Spinal cord (tissue), 10 donors: ENCODE results near the gene SPACDR. TPM values are rescaled to one million over a fixed set of nuclear protein-coding genes. Genes with fewer than 3 reads are reported as not detected.
A peak's percentile ranks its signal among the peaks of the same experiment; 100 is the strongest.

Experiments
- DNase-seq, 6 donors: peaks; one replicate each; pipeline versions ENCODE4 v3.0.0 to v3.0.0-alpha.2; 2013 to 2015; ENCODE audit warnings: low spot score in 6 of 6, low read depth in 4 of 6
- H3K27ac ChIP-seq: one replicate; pipeline ENCODE4 v1.5.1; 2013; ENCODE audit warnings: low read depth, low read length, control low read depth
- H3K27me3 ChIP-seq: one replicate; pipeline ENCODE4 v1.6.1; 2013; ENCODE audit warnings: low read length; ENCODE audit not compliant: control insufficient read depth, insufficient read depth
- H3K36me3 ChIP-seq: one replicate; pipeline ENCODE4 v1.6.1; 2013; ENCODE audit warnings: low read length; ENCODE audit not compliant: control insufficient read depth, insufficient read depth
- H3K4me1 ChIP-seq: one replicate; pipeline ENCODE4 v1.6.1; 2013; ENCODE audit warnings: low read length; ENCODE audit not compliant: control insufficient read depth, insufficient read depth
- H3K4me3 ChIP-seq: one replicate; pipeline ENCODE4 v1.5.1; 2013; ENCODE audit warnings: low read depth, low read length, control low read depth
- H3K9me3 ChIP-seq: one replicate; pipeline ENCODE4 v1.6.1; 2013; ENCODE audit warnings: low read length; ENCODE audit not compliant: control insufficient read depth, insufficient read depth
- WGBS: methylation state at CpG from one replicate; pipeline ENCODE4 v1.1.5; 2013; ENCODE audit warnings: missing lambda C conversion rate; ENCODE audit not compliant: insufficient coverage; 5-methylcytosine and 5-hydroxymethylcytosine counted together
- polyA plus RNA-seq, 2 donors: library from polyadenylated mRNA; unstranded; fragments of 120-200 nt; gene quantifications; one replicate each; pipeline ENCODE4 v1.2.1, GENCODE V29; 2013; ENCODE audit not compliant: insufficient read length in 2 of 2
- total RNA-seq, 2 donors: library from RNA; depleted of rRNA in 1 of 2; stranded (reverse); fragments of 120-200 nt in 1 of 2; fragments of >200 nt in 1 of 2; gene quantifications; one replicate each; pipeline versions ENCODE4 v1.2.3 to v1.2.4, GENCODE V29; 2013 to 2014
- donor health status: healthy.

The SPACDR gene
- total and polyA plus RNA-seq, 4 donors = 2.0 to 12.0 (median 4.3) TPM

DNA sequence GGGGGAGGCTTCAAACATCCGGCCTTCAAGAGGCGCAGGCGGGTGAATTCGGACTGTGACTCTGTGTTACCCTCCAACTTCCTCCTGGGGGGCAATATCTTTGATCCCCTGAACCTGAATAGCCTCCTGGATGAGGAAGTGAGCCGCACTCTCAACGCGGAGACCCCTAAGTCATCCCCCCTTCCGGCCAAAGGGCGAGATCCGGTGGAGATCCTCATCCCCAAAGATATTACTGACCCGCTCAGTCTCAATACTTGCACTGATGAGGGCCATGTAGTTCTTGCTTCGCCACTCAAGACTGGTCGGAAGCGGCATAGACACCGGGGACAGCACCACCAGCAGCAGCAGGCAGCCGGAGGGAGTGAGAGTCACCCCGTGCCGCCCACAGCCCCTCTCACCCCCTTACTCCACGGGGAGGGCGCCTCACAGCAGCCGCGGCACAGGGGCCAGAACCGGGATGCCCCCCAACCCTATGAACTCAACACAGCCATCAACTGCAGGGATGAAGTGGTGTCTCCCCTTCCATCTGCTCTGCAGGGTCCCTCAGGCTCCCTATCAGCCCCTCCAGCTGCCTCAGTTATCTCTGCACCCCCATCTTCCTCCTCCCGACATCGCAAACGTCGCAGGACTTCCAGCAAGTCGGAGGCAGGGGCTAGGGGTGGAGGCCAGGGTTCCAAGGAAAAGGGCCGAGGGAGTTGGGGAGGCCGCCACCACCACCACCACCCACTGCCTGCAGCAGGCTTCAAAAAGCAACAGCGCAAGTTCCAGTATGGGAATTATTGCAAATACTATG lies 33.4 kb downstream of the SPACDR start:
- DNase-seq = no peak
- Histone ChIP-seq H3K4me1 (peaks cover 53% of the 10 kb centered on the region), H3K27me3 (no peaks in the 10 kb centered on the region), H3K4me3 (peak overlapping the region; percentile 87), H3K9me3 (no peaks in the 10 kb centered on the region), H3K27ac (peak overlapping the region; percentile 100), H3K36me3 (peaks cover 43% of the 10 kb centered on the region)
- WGBS = 16% methylated on average over 24 of the region's 31 CpGs

DNA sequence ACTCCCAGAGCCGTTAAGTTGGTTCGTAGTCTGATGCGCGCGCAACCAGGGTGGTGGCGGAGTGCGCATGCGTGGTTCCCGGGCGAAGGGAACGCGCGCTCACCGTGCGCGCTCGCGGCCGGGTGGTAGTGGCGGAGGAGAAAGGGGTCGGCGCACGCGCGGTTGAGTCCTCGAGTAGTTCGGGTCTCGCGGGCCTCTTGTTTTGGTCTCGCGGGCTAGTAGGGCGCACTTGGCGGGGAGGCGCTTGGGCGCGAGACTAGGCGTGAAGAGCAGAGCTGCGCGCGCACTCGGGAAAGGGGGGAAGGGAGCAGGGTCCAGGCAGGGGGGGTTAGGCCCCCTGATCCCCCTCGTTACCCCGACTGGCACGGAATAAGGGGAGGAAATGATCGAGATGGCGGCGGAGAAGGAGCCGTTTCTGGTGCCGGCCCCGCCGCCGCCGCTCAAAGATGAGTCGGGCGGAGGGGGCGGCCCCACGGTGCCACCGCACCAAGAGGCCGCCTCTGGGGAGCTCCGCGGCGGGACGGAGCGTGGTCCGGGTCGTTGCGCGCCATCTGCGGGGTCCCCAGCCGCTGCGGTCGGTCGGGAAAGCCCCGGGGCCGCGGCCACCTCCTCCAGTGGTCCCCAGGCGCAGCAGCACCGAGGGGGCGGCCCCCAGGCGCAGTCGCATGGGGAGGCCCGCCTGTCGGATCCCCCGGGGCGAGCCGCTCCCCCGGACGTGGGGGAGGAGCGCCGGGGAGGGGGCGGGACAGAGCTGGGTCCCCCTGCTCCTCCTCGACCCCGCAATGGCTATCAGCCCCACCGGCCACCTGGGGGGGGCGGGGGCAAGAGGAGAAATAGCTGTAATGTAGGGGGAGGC lies 34.2 kb downstream of the SPACDR start, which contains the start of gene MEPCE:
Gene MEPCE, plus strand, starts transcription at position 195 of the 856 bp plus-strand sequence. Its CDS starts 188 bp downstream, at position 383.
- WGBS = under 1% methylated on average over 89 of the region's 95 CpGs
- Histone ChIP-seq H3K27ac (peak within 1 kb of the TSS; percentile 100), H3K9me3 (no peaks in the 10 kb centered on the region), H3K4me1 (peaks cover 44% of the 10 kb centered on the region), H3K27me3 (no peaks in the 10 kb centered on the region), H3K4me3 (peak within 1 kb of the TSS; percentile 87), H3K36me3 (peaks cover 35% of the 10 kb centered on the region)
- peak; percentile 92 to 99 (median 96) for DNase-seq

DNA sequence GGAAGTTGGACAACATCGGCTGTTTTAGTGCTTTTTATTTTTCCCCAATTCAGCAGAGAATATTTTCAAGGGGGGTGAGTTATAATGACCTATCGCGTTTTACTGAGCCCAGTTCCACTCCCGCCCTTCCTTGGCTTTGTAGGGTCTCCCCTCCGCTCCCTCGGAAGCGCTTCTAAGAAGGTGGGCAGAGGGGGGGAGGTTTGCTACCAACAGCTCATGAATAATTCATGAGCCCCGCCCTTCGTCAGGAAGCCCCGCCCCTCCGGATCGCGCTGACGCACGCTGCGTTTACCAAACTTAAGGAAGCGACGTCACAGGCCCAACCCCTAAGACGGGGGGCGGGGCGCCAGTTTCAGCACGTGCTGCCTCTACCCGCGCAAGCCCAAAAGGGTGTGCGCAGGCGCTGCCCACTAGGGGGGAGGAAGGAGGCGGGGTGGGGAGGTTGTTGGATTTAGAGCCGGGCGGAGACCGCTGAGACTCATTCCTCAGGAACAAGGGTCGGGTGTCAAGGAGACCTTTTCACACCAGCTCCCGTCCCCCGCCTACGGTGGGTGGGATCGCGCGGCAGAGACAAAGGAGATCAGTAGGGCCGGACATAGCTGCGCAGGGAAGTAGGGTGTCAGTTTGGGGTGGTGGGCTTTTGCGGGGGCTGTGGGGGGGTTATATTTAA lies 35.0 kb downstream of the SPACDR start:
- peaks cover 27% of the 10 kb centered on the region for H3K36me3 ChIP-seq
- H3K4me1 ChIP-seq = peaks cover 41% of the 10 kb centered on the region
- H3K9me3 ChIP-seq = no peaks in the 10 kb centered on the region
- peak overlapping the region; percentile 100 for H3K27ac ChIP-seq
- H3K27me3 ChIP-seq = no peaks in the 10 kb centered on the region
- peak overlapping the region; percentile 87 for H3K4me3 ChIP-seq
- peak; percentile 98 to 100 (median 100) for DNase-seq
- WGBS = under 1% methylated on average over 23 of the region's 40 CpGs

DNA sequence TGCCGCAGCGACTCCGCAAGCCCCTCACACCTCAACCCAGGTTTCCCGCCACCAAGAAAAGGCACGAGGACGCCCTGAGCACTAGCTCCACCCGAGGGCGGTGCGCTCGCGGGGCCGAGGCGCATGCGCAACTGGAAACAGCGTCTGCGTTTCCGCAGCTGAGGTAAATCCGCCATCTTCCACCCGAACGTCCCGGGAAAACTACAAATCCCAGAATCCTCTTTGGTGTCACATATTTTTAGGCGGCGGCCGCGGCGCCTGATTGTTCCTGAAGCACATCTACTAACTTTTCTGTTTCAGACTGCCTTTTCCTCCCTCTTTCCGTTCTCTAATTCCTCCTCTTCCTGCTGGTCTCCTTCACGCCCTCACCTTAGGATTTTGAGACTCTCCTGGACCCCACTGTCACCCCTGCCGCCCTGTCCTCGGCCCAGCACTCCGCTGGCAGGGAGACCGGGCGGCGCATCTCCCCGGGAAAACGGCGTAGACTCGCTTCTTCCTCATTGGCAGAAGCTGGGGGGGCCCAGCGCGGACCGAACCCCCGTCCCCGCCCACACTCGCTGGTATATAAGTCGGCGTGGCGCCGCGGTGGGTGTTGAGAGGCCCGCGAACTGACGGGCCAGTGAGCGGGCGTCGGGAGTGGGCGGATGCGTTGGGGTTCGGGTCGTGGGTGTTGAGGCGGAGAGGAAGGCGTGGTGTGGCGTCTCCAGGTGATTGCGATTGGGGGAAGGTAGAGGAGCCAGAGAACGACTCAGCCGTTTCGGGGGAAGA lies 35.7 kb downstream of the SPACDR start, which contains the start of gene ZCWPW1:
Gene ZCWPW1, minus strand, starts transcription at position 505 of the 768 bp plus-strand sequence. CDS start 8,054 bp downstream, outside the sequence.
- Histone ChIP-seq H3K4me1 (peaks cover 41% of the 10 kb centered on the region), H3K36me3 (peaks cover 20% of the 10 kb centered on the region), H3K27me3 (no peaks in the 10 kb centered on the region), H3K9me3 (no peaks in the 10 kb centered on the region), H3K4me3 (peak within 1 kb of the TSS; percentile 87), H3K27ac (peak within 1 kb of the TSS; percentile 100)
- WGBS = under 1% methylated on average over 64 of the region's 66 CpGs
- DNase-seq = peak; percentile 94 to 99 (median 96)

DNA sequence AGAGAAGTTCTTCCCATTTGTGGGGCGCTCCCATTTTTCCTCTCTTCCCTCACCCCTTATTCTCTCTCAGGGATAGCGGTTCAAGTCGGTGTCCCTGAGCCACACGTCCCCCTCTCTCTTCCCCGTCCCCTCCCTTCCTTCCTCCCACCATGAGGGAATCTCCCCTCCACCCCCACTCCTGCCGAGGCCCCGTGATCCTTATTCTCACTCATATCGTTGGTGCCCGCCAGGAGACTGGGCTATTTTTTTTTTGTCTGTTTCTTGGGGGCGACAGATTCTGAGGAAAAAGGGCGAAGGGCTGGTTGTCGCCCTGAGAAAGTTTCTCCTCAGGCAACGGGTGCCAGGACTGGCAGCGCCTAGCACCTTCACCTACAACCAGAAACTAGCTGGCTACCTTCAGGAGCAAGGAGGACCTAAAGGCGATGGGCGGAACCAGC lies 36.3 kb downstream of the SPACDR start:
- peaks cover 36% of the 10 kb centered on the region for H3K4me1 ChIP-seq
- no peaks in the 10 kb centered on the region for H3K9me3 ChIP-seq
- H3K36me3 ChIP-seq = peaks cover 14% of the 10 kb centered on the region
- H3K27me3 ChIP-seq = no peaks in the 10 kb centered on the region
- 38% methylated on average over 12 of the region's 16 CpGs for WGBS
- DNase-seq = no peak
- H3K4me3 ChIP-seq = peak overlapping the region; percentile 87
- peak overlapping the region; percentile 100 for H3K27ac ChIP-seq

DNA sequence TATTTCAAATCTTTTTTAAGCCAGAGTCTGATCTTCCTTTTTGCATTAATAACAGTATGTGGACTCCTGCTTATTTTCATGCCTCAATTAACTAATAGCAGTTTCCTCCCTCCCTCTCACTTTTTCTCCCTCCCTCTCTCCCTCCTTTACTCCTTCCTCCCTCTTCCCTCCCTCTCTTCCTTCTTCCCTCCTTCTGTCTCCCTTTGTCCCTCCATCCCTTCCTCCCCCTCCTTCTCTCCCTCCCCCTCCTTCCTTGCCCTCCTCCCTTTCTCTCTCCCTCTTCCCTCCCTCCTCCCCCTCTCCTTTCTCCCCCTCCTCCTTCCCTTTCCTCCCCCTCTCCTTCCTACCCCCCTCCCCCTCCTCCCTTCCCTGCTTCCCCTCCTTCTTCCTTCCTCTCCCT lies 37.5 kb downstream of the SPACDR start:
- Histone ChIP-seq H3K4me1 (peaks cover 23% of the 10 kb centered on the region), H3K27ac (no peak overlapping the region), H3K36me3 (peaks cover 9% of the 10 kb centered on the region), H3K9me3 (no peaks in the 10 kb centered on the region), H3K27me3 (no peaks in the 10 kb centered on the region), H3K4me3 (no peak overlapping the region)
- no peak for DNase-seq

DNA sequence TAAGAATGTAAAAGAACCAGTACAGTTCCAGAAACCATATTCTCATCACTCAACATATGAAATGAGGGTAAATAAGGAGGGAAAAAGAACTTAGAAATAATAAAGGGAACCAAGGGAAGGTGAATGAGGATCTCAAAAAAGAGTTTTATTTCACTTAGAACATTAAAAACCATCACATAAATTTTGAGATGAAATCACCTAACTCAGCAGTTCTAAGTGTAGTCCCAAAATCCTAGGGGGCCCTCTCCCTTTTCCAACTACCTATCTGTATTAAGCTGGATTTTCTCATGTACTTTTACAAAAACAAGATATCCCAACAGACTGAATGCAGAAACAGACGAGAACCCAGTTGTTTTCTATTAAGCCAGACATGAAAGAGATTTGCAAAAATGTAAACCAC lies 38.7 kb downstream of the SPACDR start:
- DNase-seq = no peak
- Histone ChIP-seq H3K4me3 (no peak overlapping the region), H3K36me3 (no peaks in the 10 kb centered on the region), H3K9me3 (no peaks in the 10 kb centered on the region), H3K27me3 (no peaks in the 10 kb centered on the region), H3K27ac (no peak overlapping the region), H3K4me1 (peaks cover 11% of the 10 kb centered on the region)
- no CpG with 5 or more reads among the region's 1 CpG for WGBS

DNA sequence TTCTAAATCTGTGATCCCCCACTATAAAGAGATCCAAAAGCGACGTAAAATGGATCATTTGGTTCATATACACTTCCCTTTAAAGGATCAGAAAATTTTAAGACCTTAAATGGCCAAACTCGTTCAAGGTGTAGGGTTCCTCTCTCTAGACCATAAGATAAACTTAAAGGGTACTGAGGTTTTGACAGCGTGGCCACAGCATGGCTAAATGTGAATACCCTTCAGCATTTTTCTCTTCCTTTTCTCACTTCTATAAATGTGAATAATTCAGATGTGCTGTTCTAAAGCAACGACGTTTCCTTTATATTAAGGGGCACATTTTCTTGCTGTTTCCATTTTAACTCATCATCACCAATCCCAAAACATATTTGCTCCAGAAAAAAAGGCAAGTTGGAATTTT lies 40.7 kb downstream of the SPACDR start:
- no peak for DNase-seq
- WGBS = no CpG with 5 or more reads among the region's 6 CpGs
- no peak overlapping the region for H3K4me3 ChIP-seq

More for the DNA sequence above, 40.7 kb downstream of the SPACDR start:
- H3K9me3 ChIP-seq = no peaks in the 10 kb centered on the region
- H3K27ac ChIP-seq = no peak overlapping the region
- H3K36me3 ChIP-seq = no peaks in the 10 kb centered on the region
- no peaks in the 10 kb centered on the region for H3K27me3 ChIP-seq
- peaks cover 8% of the 10 kb centered on the region for H3K4me1 ChIP-seq
